HFF-Myc (cell line): Measurements from ENCODE around the gene IFI27L1.

Experiments used
- DNase-seq: peaks from one replicate; pipeline ENCODE4 v3.0.0-alpha.2; 2011; ENCODE audit warnings: low read depth; ENCODE audit errors: extremely low read depth
- H3K4me3 ChIP-seq: replicated peaks from 2 replicates; pipeline ENCODE4 v1.5.1; 2011; ENCODE audit warnings: low read depth, mild to moderate bottlenecking, control low read depth, low read length
- TF ChIP-seq, protein P1 (sequence below): IDR thresholded peaks from 2 replicates; pipeline ENCODE4 v1.5.1; 2012; ENCODE audit warnings: mild to moderate bottlenecking, low read depth, low read length, control low read depth; ENCODE audit errors: missing control alignments

Gene IFI27L1

DNA sequence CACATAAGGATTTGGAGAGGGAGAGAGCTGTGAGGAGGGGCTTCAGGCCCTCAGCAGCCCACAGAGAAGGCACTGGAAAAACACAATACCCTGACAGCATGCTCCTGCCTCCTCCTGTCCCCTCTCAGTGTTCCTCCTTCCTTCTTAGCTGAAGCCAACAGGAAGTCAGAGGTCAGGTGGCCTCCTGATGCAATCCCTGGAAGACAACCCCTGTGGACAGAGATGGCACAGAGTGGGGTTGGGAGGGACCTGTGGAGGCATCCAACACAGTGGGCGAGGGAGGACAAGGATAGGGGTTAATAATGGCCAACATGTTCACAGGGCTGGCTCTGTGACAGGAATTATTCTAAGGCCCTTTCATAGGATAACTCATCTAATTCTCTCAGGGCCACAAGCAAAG is 63.7 kb downstream of the IFI27L1 start:
- no peak overlapping the region for H3K4me3 ChIP-seq
- TF ChIP-seq, protein P1, sequence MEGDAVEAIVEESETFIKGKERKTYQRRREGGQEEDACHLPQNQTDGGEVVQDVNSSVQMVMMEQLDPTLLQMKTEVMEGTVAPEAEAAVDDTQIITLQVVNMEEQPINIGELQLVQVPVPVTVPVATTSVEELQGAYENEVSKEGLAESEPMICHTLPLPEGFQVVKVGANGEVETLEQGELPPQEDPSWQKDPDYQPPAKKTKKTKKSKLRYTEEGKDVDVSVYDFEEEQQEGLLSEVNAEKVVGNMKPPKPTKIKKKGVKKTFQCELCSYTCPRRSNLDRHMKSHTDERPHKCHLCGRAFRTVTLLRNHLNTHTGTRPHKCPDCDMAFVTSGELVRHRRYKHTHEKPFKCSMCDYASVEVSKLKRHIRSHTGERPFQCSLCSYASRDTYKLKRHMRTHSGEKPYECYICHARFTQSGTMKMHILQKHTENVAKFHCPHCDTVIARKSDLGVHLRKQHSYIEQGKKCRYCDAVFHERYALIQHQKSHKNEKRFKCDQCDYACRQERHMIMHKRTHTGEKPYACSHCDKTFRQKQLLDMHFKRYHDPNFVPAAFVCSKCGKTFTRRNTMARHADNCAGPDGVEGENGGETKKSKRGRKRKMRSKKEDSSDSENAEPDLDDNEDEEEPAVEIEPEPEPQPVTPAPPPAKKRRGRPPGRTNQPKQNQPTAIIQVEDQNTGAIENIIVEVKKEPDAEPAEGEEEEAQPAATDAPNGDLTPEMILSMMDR, result no peak
- no peak for DNase-seq

- DNase-seq, result no peak
- TF ChIP-seq, protein P1, result no peak
- no peak overlapping the region for H3K4me3 ChIP-seq
Observed at GRCh38 chr14:94145902-94146527, 64.9 kb downstream of the IFI27L1 start.
